GM19240 (cell line): Measurements from ENCODE around the gene CCDC177.

Experiments used
- DNase-seq: peaks from one replicate; pipeline ENCODE4 v3.0.0; 2011; ENCODE audit warnings: low spot score; ENCODE audit not compliant: insufficient read length

CCDC177 gene

GRCh38 chr14:69531135-69531534 is 43.5 kb downstream of the CCDC177 start:
- DNase-seq, result no peak

- no peak for DNase-seq
Observed at GRCh38 chr14:69530095-69530494, 44.6 kb downstream of the CCDC177 start.

GRCh38 chr14:69529563-69529962 is 45.1 kb downstream of the CCDC177 start:
- DNase-seq, result no peak

GRCh38 chr14:69528930-69529329 is 45.7 kb downstream of the CCDC177 start:
- no peak for DNase-seq

GRCh38 chr14:69528143-69528542 is 46.5 kb downstream of the CCDC177 start:
- no peak for DNase-seq

- DNase-seq, result no peak
Observed at GRCh38 chr14:69527635-69528034, 47.0 kb downstream of the CCDC177 start.

GRCh38 chr14:69525896-69526295 is 48.8 kb downstream of the CCDC177 start:
- no peak for DNase-seq

- DNase-seq, result no peak
Observed at GRCh38 chr14:69522026-69522425, 52.6 kb downstream of the CCDC177 start.
